IMR-90 (cell line): ENCODE measurements around the gene ZNF407. TPM values are rescaled to one million over a fixed set of nuclear protein-coding genes. Genes with fewer than 3 reads are reported as not detected.
A peak's percentile ranks its signal among the peaks of the same experiment; 100 is the strongest.

Experiments
- ATAC-seq: fragments of 200-7000 bp; cut with Tn5 transposase; 2 replicates; pipeline ENCODE4 v1.9.1; 2020; ENCODE audit warnings: low read depth, mild to moderate bottlenecking, moderate library complexity
- BruUV-seq: library from RNA; stranded (reverse); fragments of 400-500 nt; replicated peaks from 2 replicates; lab custom pipeline; 2021; lab: Mats Ljungman, UMichigan
- CTCF ChIA-PET: fragments of 300-600 bp; formaldehyde crosslinking; extraction: SDS; loops from one replicate; lab custom pipeline; 2021; ENCODE audit warnings: antibody characterized with exemption; lab: Yijun Ruan, JAX
- POLR2A ChIA-PET: fragments of 300-600 bp; sonication (Branson Sonifier 250); formaldehyde crosslinking; loops from one replicate; lab custom pipeline; 2022; ENCODE audit warnings: antibody characterized with exemption; ENCODE audit not compliant: unreplicated experiment; lab: Charles Lee
- DNase-seq: peaks from one replicate; pipeline ENCODE4 v3.0.0; 2013
- H2AFZ ChIP-seq: replicated peaks from 2 replicates; pipeline ENCODE3; 2013; ENCODE audit warnings: low read length, mild to moderate bottlenecking; ENCODE audit not compliant: poor library complexity
- H2AK5ac ChIP-seq: 2 replicates; pipeline ENCODE4 v1.6.1; 2013; ENCODE audit warnings: low read depth, low read length, inconsistent platforms
- H2AK9ac ChIP-seq: replicated peaks from 2 replicates; pipeline ENCODE3; 2013; ENCODE audit warnings: mild to moderate bottlenecking, low read depth, low read length, moderate library complexity; ENCODE audit not compliant: poor library complexity
- H2BK120ac ChIP-seq: 2 replicates; pipeline ENCODE4 v1.6.1; 2013; ENCODE audit warnings: low read depth, low read length, inconsistent platforms
- H2BK15ac ChIP-seq: 3 replicates; pipeline ENCODE4 v1.6.1; 2013; ENCODE audit warnings: low read depth, low read length, inconsistent platforms
- H2BK20ac ChIP-seq: 2 replicates; pipeline ENCODE4 v1.6.1; 2013; ENCODE audit warnings: low read depth, mild to moderate bottlenecking, inconsistent platforms, low read length, moderate library complexity
- H2BK5ac ChIP-seq: 2 replicates; pipeline ENCODE4 v1.6.1; 2013; ENCODE audit warnings: mild to moderate bottlenecking, low read depth, low read length, inconsistent platforms; ENCODE audit not compliant: poor library complexity, severe bottlenecking
- H3K14ac ChIP-seq: replicated peaks from 2 replicates; pipeline ENCODE4 v1.6.1; 2013; ENCODE audit warnings: low read depth, low read length, inconsistent platforms
- H3K18ac ChIP-seq: 2 replicates; pipeline ENCODE4 v1.6.1; 2013; ENCODE audit warnings: low read depth, low read length, control low read depth
- H3K23ac ChIP-seq: 2 replicates; pipeline ENCODE4 v1.6.1; 2013; ENCODE audit warnings: low read depth, low read length, inconsistent platforms
- H3K27ac ChIP-seq: 2 replicates; pipeline ENCODE4 v1.5.1; 2013; ENCODE audit warnings: mild to moderate bottlenecking, control low read depth, low read length; ENCODE audit not compliant: insufficient read depth
- H3K27me3 ChIP-seq: 2 replicates; pipeline ENCODE4 v1.6.1; 2013; ENCODE audit warnings: low read length; ENCODE audit not compliant: control insufficient read depth, insufficient read depth
- H3K36me3 ChIP-seq: 2 replicates; pipeline ENCODE4 v1.6.1; 2013; ENCODE audit warnings: low read length, mixed read lengths; ENCODE audit not compliant: control insufficient read depth, insufficient read depth
- H3K4ac ChIP-seq: 2 replicates; pipeline ENCODE4 v1.6.1; 2013; ENCODE audit warnings: low read depth, low read length, inconsistent platforms
- H3K4me1 ChIP-seq: 2 replicates; pipeline ENCODE4 v1.6.1; 2013; ENCODE audit warnings: low read length, mixed read lengths; ENCODE audit not compliant: control insufficient read depth, insufficient read depth
- H3K4me2 ChIP-seq: 2 replicates; pipeline ENCODE4 v1.6.1; 2013; ENCODE audit warnings: low read depth, mild to moderate bottlenecking, control low read depth, low read length, moderate library complexity
- H3K4me3 ChIP-seq: 2 replicates; pipeline ENCODE4 v1.5.1; 2013; ENCODE audit warnings: low read depth, mild to moderate bottlenecking, control low read depth, low read length, moderate library complexity; ENCODE audit not compliant: insufficient read depth
- H3K56ac ChIP-seq: 2 replicates; pipeline ENCODE4 v1.6.1; 2013; ENCODE audit warnings: low read length, inconsistent platforms; ENCODE audit not compliant: insufficient read depth; ENCODE audit errors: extremely low read depth
- H3K79me1 ChIP-seq, 2 experiments: 2 replicates each; pipeline ENCODE4 v1.6.1; 2013; ENCODE audit warnings: low read length in 2 of 2, inconsistent platforms in 1 of 2, low read depth in 1 of 2
- H3K9ac ChIP-seq: 2 replicates; pipeline ENCODE4 v1.6.1; 2013; ENCODE audit warnings: low read depth, low read length, control low read depth
- H3K9me1 ChIP-seq: 2 replicates; pipeline ENCODE4 v1.6.1; 2013; ENCODE audit warnings: low read length, inconsistent platforms; ENCODE audit not compliant: insufficient read depth
- H3K9me3 ChIP-seq: 2 replicates; pipeline ENCODE4 v1.6.1; 2013; ENCODE audit warnings: low read length; ENCODE audit not compliant: control insufficient read depth, insufficient read depth
- H4K20me1 ChIP-seq: 2 replicates; pipeline ENCODE4 v1.6.1; 2013; ENCODE audit warnings: low read length, inconsistent platforms; ENCODE audit not compliant: insufficient read depth
- H4K5ac ChIP-seq: 2 replicates; pipeline ENCODE4 v1.6.1; 2013; ENCODE audit warnings: mild to moderate bottlenecking, low read depth, low read length, control low read depth
- H4K8ac ChIP-seq, 2 experiments: 2 replicates each; pipeline ENCODE4 v1.6.1; 2013; ENCODE audit warnings: low read depth in 2 of 2, low read length in 2 of 2, control low read depth in 1 of 2, inconsistent platforms in 1 of 2
- H4K91ac ChIP-seq: 2 replicates; pipeline ENCODE4 v1.6.1; 2013; ENCODE audit warnings: low read depth, low read length, inconsistent platforms; ENCODE audit not compliant: insufficient read depth
- ELK1 ChIP-seq: fragments of 150-350 bp; IDR thresholded peaks from 2 replicates; pipeline ENCODE4 v1.6.1; 2016; ENCODE audit warnings: low read depth, mild to moderate bottlenecking, low read length, moderate library complexity, borderline replicate concordance
- WGBS, 2 experiments: methylation state at CpG; one replicate each; pipeline versions ENCODE4 v1.1.5 to v1.1.7; 2013; ENCODE audit warnings: missing lambda C conversion rate in 2 of 2; ENCODE audit not compliant: insufficient read length in 1 of 2; ENCODE audit errors: extremely low coverage in 2 of 2; 5-methylcytosine and 5-hydroxymethylcytosine counted together
- dilution Hi-C: fragments of 300-500 bp; cut with HindIII; formaldehyde crosslinking; loops from one replicate; pipeline ENCODE4 v1.14.3; 2018; ENCODE audit warnings: low sequenced_read_pairs; ENCODE audit not compliant: unreplicated experiment
- in situ Hi-C: fragments of 300-500 bp; cut with MboI; formaldehyde crosslinking; loops from 3 replicates; pipeline ENCODE4 v1.14.3; 2019; ENCODE audit warnings: low sequenced_read_pairs, inconsistent platforms, mixed read lengths
- intact Hi-C: fragments of 100-400 bp; cut with micrococcal nuclease; formaldehyde crosslinking; loops from 2 replicates; pipeline ENCODE4 v1.10.0; 2022
- polyA plus RNA-seq, 3 experiments: library from polyadenylated mRNA; depleted of rRNA; stranded (reverse); fragments of >200 nt; gene quantifications; 2 replicates each; pipeline ENCODE4 v1.2.3, GENCODE V29; 2012; ENCODE audit warnings: low replicate concordance in 1 of 3
- total RNA-seq: library from RNA; depleted of rRNA; stranded (reverse); fragments of >200 nt; gene quantifications from 2 replicates; pipeline ENCODE4 v1.2.3, GENCODE V29; 2012

Gene ZNF407
- total and polyA plus RNA-seq, 2 of the 4 experiments (the other 2 are of a cell fraction): 3.1 to 20.1 TPM

GRCh38 chr18:74930616-74931015, 332.9 kb downstream of the ZNF407 start:
- dilution Hi-C loops: no loop called here
- H2BK120ac ChIP-seq: no peak overlapping the region; the same call in 1 of the 2 replicates
- CTCF ChIA-PET: no interaction called here

More at GRCh38 chr18:74930616-74931015, 332.9 kb downstream of the ZNF407 start:
- DNase-seq (peak; percentile 47), ATAC-seq (no peak; the same call in 1 of the 2 replicates)
- H3K4me2 ChIP-seq: no peak overlapping the region
- H3K14ac ChIP-seq: no peak overlapping the region
- intact Hi-C loops (no loop called here), in situ Hi-C loops (no loop called here)
- no peak for TF ChIP-seq ELK1
- no peaks in the 10 kb centered on the region for H3K79me1 ChIP-seq
- H3K4me3 ChIP-seq: no peak overlapping the region
- H2AFZ ChIP-seq: no peak overlapping the region
- no peak overlapping the region for H2BK15ac ChIP-seq
- no peak overlapping the region for H2BK20ac ChIP-seq
- H3K9ac ChIP-seq: no peak overlapping the region
- no peak overlapping the region for H3K18ac ChIP-seq
- no peaks in the 10 kb centered on the region for H3K27me3 ChIP-seq
- H4K20me1 ChIP-seq: no peaks in the 10 kb centered on the region
- H3K4me1 ChIP-seq: no peaks in the 10 kb centered on the region; the same call in 1 of the 2 replicates
- no peaks in the 10 kb centered on the region; the same call in 1 of the 2 replicates for H3K9me1 ChIP-seq
- H3K27ac ChIP-seq: no peak overlapping the region
- no peak overlapping the region for H4K5ac ChIP-seq
- POLR2A ChIA-PET: no interaction called here
- no peak overlapping the region for H3K23ac ChIP-seq
- no TSS peak for BruUV-seq
- H3K4ac ChIP-seq: no peak overlapping the region
- no peak overlapping the region for H2AK9ac ChIP-seq
- H4K8ac ChIP-seq: no peak overlapping the region
- no peak overlapping the region for H2AK5ac ChIP-seq
- no peak overlapping the region for H4K91ac ChIP-seq
- no CpG with 5 or more reads among the region's 1 CpG for WGBS, 2 experiments
- no peak overlapping the region for H3K56ac ChIP-seq
- no peaks in the 10 kb centered on the region for H3K36me3 ChIP-seq
- no peak overlapping the region for H2BK5ac ChIP-seq
- no peaks in the 10 kb centered on the region for H3K9me3 ChIP-seq
